ENCODE data around the gene SLC37A1. TPM values are rescaled to one million over a fixed set of nuclear protein-coding genes. Genes with fewer than 3 reads are reported as not detected.
A peak's percentile ranks its signal among the peaks of the same experiment; 100 is the strongest.

The SLC37A1 gene
- 0.97 and 1.7 TPM in 2 replicates for total RNA-seq

DNA sequence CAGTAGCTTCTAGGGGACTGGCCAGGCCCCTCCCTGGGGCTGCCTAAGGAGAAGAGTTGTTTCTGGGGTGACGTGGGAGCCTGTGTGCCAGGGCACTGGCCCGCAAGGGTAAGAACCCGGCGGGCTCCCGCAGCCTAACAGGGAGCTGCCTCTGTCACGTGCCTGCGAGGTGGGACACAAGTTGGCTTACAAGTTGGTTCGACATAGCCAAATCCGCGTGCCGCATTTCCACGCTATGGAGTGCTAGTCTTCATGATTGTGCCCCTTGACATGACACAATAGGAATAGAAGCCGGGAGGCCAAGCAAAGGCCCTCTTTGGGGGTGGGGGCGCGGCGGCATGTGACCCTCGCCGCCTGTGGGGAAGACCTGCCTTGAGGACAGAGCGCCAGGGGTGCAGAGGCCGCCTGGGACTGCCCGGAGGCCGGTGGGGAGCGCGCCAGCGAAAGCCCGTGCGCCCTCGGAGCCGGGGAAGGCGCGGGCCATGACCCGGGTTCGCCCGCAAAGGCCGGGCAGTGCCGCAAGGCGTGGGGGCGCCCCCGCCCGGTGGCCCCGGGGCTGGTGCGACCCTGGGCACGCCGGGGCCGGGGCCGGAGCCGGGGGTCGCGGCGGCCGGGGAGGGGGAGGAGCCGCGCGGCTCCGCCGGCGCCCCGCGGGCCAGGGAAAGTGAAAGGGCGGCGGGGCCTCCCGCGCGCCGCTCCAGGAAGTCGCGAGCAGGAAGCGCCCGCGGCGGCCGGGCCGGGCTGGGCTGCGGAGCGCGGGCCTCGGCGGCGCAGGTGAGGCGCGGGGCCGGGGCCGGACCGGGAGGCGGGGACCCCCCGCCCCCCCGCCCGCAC, at the start of gene SLC37A1:
SLC37A1 (plus strand) TSS at position 702 of the 834 bp plus-strand sequence. CDS start 4,603 bp downstream, outside the sequence.
- H3K4me3 ChIP-seq (ENCODE audit: low read depth, low read length): peak within 1 kb of the TSS; percentile 62
- no peak for DNase-seq (ENCODE audit: low read depth)
- TF ChIP-seq, protein P1, sequence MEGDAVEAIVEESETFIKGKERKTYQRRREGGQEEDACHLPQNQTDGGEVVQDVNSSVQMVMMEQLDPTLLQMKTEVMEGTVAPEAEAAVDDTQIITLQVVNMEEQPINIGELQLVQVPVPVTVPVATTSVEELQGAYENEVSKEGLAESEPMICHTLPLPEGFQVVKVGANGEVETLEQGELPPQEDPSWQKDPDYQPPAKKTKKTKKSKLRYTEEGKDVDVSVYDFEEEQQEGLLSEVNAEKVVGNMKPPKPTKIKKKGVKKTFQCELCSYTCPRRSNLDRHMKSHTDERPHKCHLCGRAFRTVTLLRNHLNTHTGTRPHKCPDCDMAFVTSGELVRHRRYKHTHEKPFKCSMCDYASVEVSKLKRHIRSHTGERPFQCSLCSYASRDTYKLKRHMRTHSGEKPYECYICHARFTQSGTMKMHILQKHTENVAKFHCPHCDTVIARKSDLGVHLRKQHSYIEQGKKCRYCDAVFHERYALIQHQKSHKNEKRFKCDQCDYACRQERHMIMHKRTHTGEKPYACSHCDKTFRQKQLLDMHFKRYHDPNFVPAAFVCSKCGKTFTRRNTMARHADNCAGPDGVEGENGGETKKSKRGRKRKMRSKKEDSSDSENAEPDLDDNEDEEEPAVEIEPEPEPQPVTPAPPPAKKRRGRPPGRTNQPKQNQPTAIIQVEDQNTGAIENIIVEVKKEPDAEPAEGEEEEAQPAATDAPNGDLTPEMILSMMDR (IDR thresholded peaks at IDR 0.05; ENCODE audit: insufficient read depth, low read depth, low read length): no peak

DNA sequence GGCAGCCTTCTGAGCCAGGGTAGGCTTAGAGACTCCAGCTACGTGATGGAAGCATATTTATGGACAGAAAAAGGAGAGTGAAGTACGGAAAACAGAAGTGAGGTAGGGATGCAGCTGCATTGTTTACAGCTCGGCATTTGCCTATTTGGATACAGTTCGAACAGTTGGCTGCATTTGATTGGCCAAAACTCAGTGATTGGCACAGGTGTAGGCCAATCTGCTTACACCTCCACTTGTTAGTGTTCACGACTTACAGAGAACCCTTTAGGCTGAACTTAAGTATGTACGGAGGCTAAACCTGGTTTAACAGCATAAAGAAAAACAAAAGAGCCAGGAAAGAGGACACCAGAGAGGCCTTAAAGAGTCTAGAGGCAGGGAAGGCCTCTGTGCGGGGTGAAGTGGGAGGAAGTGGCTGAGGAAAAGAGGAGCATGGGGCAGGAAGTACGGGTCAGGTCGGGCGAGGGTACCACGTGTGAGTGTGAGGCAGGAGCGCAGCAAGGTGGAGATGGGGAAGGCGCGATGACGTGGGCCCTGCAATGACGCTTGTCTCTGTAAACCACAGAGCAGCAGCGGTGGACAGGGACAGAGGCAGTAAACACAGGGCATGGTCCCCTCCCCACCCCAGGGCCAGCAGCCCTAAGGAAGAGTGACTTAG, 49.7 kb upstream of the SLC37A1 start:
- peak; percentile 45 for DNase-seq (ENCODE audit: low read depth)
- TF ChIP-seq, protein P1 (IDR thresholded peaks at IDR 0.05; ENCODE audit: insufficient read depth, low read depth, low read length): no peak
- H3K4me3 ChIP-seq (ENCODE audit: low read depth, low read length): no peak overlapping the region

DNA sequence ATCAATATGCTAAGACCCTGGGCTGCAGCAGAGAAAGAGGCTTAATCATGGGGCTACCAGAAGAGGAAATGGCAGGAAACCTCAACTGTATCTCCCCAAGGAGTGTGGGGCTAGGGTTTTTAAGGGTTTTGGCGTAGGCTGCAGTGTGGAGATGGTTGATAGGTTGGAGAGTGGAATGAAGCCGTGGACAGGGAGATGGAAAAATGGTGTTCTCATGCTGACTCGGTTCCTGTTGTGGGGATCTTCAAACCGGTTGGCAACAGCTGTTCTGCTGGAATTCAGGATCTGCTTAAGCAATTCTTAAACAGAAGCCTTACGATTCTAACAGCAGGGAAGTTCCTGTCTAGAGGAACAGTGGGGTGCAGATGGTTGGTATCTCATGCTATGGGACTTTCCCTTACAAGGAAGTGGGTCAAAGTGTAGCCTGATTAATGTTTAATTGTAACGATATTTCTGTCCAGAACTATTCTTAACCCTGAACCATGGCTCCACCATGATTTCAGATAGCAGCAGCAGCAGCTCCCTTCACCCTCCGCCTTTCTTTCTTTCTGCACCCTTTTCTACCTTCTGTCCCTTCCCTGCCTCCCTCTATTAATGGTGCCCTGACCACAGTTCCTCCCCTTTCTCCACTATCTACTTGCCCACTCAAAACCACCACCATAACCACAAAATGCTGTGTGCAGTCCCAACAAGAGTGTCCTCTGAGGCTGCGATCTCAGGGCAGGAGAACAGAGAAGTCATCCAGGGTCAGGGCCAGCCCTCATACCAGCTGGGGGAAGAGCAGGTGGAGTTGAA, 48.4 kb upstream of the SLC37A1 start:
- no peak overlapping the region for H3K4me3 ChIP-seq (ENCODE audit: low read depth, low read length)
- TF ChIP-seq, protein P1 (IDR thresholded peaks at IDR 0.05; ENCODE audit: insufficient read depth, low read depth, low read length): no peak
- DNase-seq (ENCODE audit: low read depth): no peak

DNA sequence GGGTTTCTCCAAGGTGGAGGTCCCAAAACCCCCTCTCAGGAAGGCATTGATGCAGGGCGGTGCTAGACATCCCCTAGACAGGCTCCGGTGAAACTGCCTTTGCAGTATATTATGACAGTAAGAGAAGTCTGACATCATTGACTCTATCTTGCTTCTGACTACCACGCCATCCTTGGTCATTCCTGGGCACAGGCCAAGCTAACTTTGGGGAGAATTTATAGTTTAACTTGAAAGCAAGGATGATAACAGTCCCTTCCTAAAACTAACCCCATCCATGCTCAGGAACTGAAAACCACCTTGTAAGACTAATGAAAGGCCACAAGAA, 47.9 kb upstream of the SLC37A1 start:
- no peak overlapping the region for H3K4me3 ChIP-seq (ENCODE audit: low read depth, low read length)
- no peak for DNase-seq (ENCODE audit: low read depth)
- TF ChIP-seq, protein P1 (IDR thresholded peaks at IDR 0.05; ENCODE audit: insufficient read depth, low read depth, low read length): no peak

DNA sequence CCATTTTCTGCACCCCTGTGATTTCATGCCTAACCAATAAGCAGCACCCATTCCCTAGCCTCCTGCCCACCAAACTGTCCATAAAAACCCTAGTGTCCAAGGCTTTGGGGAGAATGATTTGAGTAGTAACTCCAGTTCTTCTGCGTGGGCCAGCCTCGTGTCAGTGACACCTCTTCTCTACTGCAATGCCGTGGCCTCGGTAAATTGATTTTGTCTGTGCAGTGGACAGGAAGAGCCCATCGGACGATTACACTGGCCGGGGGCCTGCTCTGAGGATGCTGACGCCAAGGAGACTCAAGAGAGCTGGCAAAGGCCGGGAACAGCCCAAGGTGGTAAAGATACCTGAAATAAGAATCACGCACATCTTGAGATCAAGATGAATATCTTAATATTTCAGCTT, 47.0 kb upstream of the SLC37A1 start:
- no peak overlapping the region for H3K4me3 ChIP-seq (ENCODE audit: low read depth, low read length)
- TF ChIP-seq, protein P1 (IDR thresholded peaks at IDR 0.05; ENCODE audit: insufficient read depth, low read depth, low read length): no peak
- DNase-seq (ENCODE audit: low read depth): no peak

DNA sequence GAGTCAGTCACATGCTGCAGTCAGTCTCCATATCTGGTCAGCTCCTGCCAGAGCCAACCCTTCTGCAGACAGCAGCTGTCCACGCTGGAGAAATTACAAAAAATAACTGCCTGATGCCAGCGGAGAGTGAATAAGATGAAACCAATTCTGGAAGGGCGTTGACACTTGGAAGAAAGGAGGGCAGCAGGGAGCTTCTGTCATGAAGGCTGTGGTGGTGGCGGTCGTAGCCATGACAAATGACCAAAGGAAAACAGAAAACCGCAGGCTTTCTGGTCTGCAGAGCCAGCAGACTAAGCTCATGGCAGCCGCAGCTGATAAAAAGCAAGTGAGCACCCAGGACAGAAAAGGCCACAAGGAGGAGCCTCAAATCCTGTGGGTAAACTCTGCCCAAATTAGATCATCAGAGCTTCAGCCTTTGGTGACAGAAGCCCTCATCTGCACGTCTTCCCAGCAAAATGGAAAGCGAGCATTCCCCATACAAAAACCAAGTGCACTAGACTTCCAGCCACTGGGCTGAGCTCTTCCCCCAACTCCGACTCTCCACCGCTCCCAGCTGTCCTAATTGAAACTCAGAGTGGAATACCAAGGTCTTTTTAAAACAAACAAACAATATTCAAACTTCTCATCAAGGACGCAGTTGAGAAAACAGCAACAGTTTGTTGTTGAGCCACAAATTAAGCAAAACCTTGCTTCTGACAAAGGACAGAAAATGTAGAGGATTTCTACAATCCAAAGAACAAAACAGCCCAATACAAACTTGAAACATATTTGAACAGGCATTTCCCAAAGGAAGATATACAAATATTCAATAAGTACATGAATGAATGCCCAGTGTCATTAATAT, 46.3 kb upstream of the SLC37A1 start:
- TF ChIP-seq, protein P1 (IDR thresholded peaks at IDR 0.05; ENCODE audit: insufficient read depth, low read depth, low read length): peak; percentile 36
- no peak overlapping the region for H3K4me3 ChIP-seq (ENCODE audit: low read depth, low read length)
- DNase-seq (ENCODE audit: low read depth): peak; percentile 39
